T-helper 2 cell treated with Interferon-gamma antibody and Interleukin-4, amounts not matched to agents 5 μg/mL and 100 μg/mL, for 36 hours (primary cell): ENCODE data around the gene BUB1.
"Not testable (repeated sequence)": the region's sequence is repeated elsewhere in the genome, so short reads cannot be mapped to it uniquely, and the experiment has no call there.

ENCODE experiments used
- DNase-seq: peaks from one replicate; pipeline ENCODE4 v3.0.0; 2021; ENCODE audit warnings: low spot score
- H3K27ac Mint-ChIP-seq: one replicate; pipeline ENCODE4 v1.8.0; 2021; ENCODE audit warnings: mild to moderate bottlenecking, mixed read lengths
- H3K27me3 Mint-ChIP-seq: one replicate; pipeline ENCODE4 v1.8.0; 2021; ENCODE audit warnings: low read depth, mixed read lengths
- H3K36me3 Mint-ChIP-seq: one replicate; pipeline ENCODE4 v1.8.0; 2021; ENCODE audit warnings: low read depth, mixed read lengths
- H3K4me1 Mint-ChIP-seq: one replicate; pipeline ENCODE4 v1.8.0; 2021; ENCODE audit warnings: low read depth, mixed read lengths
- H3K4me3 Mint-ChIP-seq: one replicate; pipeline ENCODE4 v1.8.0; 2022; ENCODE audit warnings: mild to moderate bottlenecking, moderate library complexity, mixed read lengths
- H3K9me3 Mint-ChIP-seq: one replicate; pipeline ENCODE4 v1.8.0; 2021; ENCODE audit warnings: mixed read lengths

Gene BUB1

GRCh38 chr2:110619326-110619939 is 58.4 kb downstream of the BUB1 start:
- H3K36me3 Mint-ChIP-seq, H3K27ac Mint-ChIP-seq, H3K9me3 Mint-ChIP-seq, H3K4me1 Mint-ChIP-seq, H3K4me3 Mint-ChIP-seq, DNase-seq, H3K27me3 Mint-ChIP-seq: not testable (repeated sequence)

GRCh38 chr2:110613927-110614326 is 63.9 kb downstream of the BUB1 start:
- not testable (repeated sequence) for H3K4me1 Mint-ChIP-seq, H3K27ac Mint-ChIP-seq, DNase-seq, H3K27me3 Mint-ChIP-seq, H3K9me3 Mint-ChIP-seq, H3K4me3 Mint-ChIP-seq, H3K36me3 Mint-ChIP-seq

- not testable (repeated sequence) for H3K9me3 Mint-ChIP-seq, DNase-seq, H3K4me3 Mint-ChIP-seq, H3K36me3 Mint-ChIP-seq, H3K27me3 Mint-ChIP-seq, H3K4me1 Mint-ChIP-seq, H3K27ac Mint-ChIP-seq
Measured at GRCh38 chr2:110610613-110611250, 67.1 kb downstream of the BUB1 start.

- not testable (repeated sequence) for H3K27ac Mint-ChIP-seq, DNase-seq, H3K4me3 Mint-ChIP-seq, H3K36me3 Mint-ChIP-seq, H3K9me3 Mint-ChIP-seq, H3K4me1 Mint-ChIP-seq, H3K27me3 Mint-ChIP-seq
Measured at GRCh38 chr2:110609843-110610612, 67.8 kb downstream of the BUB1 start.

- H3K4me3 Mint-ChIP-seq, H3K9me3 Mint-ChIP-seq, H3K27ac Mint-ChIP-seq, DNase-seq, H3K27me3 Mint-ChIP-seq, H3K4me1 Mint-ChIP-seq, H3K36me3 Mint-ChIP-seq: not testable (repeated sequence)
Measured at GRCh38 chr2:110608788-110609502, 68.9 kb downstream of the BUB1 start.

GRCh38 chr2:110605057-110605456 is 72.8 kb downstream of the BUB1 start:
- H3K27me3 Mint-ChIP-seq, H3K4me3 Mint-ChIP-seq, H3K4me1 Mint-ChIP-seq, H3K27ac Mint-ChIP-seq, DNase-seq, H3K36me3 Mint-ChIP-seq, H3K9me3 Mint-ChIP-seq: not testable (repeated sequence)

- not testable (repeated sequence) for H3K27me3 Mint-ChIP-seq, H3K36me3 Mint-ChIP-seq, DNase-seq, H3K27ac Mint-ChIP-seq, H3K4me1 Mint-ChIP-seq, H3K4me3 Mint-ChIP-seq, H3K9me3 Mint-ChIP-seq
Measured at GRCh38 chr2:110603917-110604591, 73.8 kb downstream of the BUB1 start.

GRCh38 chr2:110602139-110602538 is 75.7 kb downstream of the BUB1 start:
- not testable (repeated sequence) for H3K4me1 Mint-ChIP-seq, H3K36me3 Mint-ChIP-seq, H3K9me3 Mint-ChIP-seq, DNase-seq, H3K27me3 Mint-ChIP-seq, H3K27ac Mint-ChIP-seq, H3K4me3 Mint-ChIP-seq

- not testable (repeated sequence) for H3K27ac Mint-ChIP-seq, H3K4me3 Mint-ChIP-seq, H3K4me1 Mint-ChIP-seq, H3K36me3 Mint-ChIP-seq, DNase-seq, H3K27me3 Mint-ChIP-seq, H3K9me3 Mint-ChIP-seq
Measured at GRCh38 chr2:110591973-110592372, 85.9 kb downstream of the BUB1 start.

GRCh38 chr2:110589677-110590330 is 88.1 kb downstream of the BUB1 start:
- not testable (repeated sequence) for H3K4me3 Mint-ChIP-seq, H3K27me3 Mint-ChIP-seq, H3K36me3 Mint-ChIP-seq, H3K9me3 Mint-ChIP-seq, H3K27ac Mint-ChIP-seq, H3K4me1 Mint-ChIP-seq, DNase-seq

- DNase-seq, H3K36me3 Mint-ChIP-seq, H3K9me3 Mint-ChIP-seq, H3K27ac Mint-ChIP-seq, H3K4me3 Mint-ChIP-seq, H3K4me1 Mint-ChIP-seq, H3K27me3 Mint-ChIP-seq: not testable (repeated sequence)
Measured at GRCh38 chr2:110588520-110588919, 89.3 kb downstream of the BUB1 start.
